Measurements from ENCODE around the gene CEP112.
A peak's percentile ranks its signal among the peaks of the same experiment; 100 is the strongest.

Gene CEP112

DNA sequence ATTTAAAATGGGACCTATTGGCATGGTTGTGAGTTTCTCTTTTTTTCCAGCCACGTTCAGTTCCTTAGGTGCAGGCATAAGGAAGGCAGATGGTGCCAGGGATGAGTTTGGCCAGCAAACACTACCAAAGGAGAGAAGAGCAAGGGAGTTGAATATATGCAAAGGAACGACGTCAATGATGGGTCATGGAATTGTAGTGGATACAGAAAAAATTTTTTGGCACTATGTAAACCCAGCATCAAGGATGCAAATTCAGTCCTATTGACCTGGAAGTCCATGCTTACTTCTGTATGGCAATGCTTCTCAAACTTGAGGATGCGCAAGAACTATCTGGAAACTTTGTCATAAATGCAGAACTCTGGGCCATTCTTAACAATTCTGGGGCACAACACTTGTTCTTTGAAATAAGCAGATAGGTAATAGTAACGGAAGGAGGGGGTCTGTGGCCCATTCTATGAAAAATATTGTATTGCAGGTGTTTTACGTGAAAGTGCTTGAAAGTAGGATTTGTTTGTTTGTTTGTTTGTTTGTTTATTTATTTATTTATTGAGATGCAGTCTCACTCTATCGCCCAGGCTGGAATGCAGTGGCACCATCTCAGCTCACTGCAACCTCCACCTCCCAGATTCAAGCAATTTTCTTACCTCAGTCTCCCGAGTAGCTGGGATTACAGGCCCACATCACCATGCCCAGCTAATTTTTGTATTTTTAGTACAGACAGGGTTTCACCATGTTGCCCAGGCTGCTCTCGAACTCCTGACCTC lies 19.3 kb upstream of the CEP112 start:
- CTCF ChIA-PET: interaction anchor here (4.1 kb wide), 1 partner anchor 10 kb away, joined by 35 read pairs; no protein-coding TSS in a partner anchor
- POLR2A ChIA-PET: no interaction called here
- TF ChIP-seq, protein P1, sequence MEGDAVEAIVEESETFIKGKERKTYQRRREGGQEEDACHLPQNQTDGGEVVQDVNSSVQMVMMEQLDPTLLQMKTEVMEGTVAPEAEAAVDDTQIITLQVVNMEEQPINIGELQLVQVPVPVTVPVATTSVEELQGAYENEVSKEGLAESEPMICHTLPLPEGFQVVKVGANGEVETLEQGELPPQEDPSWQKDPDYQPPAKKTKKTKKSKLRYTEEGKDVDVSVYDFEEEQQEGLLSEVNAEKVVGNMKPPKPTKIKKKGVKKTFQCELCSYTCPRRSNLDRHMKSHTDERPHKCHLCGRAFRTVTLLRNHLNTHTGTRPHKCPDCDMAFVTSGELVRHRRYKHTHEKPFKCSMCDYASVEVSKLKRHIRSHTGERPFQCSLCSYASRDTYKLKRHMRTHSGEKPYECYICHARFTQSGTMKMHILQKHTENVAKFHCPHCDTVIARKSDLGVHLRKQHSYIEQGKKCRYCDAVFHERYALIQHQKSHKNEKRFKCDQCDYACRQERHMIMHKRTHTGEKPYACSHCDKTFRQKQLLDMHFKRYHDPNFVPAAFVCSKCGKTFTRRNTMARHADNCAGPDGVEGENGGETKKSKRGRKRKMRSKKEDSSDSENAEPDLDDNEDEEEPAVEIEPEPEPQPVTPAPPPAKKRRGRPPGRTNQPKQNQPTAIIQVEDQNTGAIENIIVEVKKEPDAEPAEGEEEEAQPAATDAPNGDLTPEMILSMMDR (IDR thresholded peaks at IDR 0.05; ENCODE audit: insufficient read depth, low read length, missing control alignments): no peak
- H3K4me3 ChIP-seq (ENCODE audit: low read depth, low read length): no peak overlapping the region
- DNase-seq (ENCODE audit: low read depth, low spot score): no peak

DNA sequence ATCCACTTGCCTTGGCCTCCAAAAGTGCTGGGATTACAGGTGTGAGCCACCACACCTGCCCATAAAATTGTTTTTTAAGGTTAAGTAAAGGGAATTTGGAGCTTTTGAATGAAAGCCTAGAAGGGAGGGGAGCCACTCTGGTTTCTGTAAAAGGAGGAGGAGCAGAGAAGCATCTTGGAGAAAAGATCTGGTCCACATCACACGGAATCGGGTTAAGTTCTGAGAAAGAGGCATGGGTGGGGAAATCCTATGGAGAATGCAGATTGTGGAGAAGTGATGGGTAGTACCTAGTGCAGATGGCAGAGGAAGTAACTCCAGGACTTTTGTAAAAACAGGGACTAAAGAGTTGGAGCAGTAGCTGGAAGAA lies 18.3 kb upstream of the CEP112 start:
- POLR2A ChIA-PET: no interaction called here
- TF ChIP-seq, protein P1 (IDR thresholded peaks at IDR 0.05; ENCODE audit: insufficient read depth, low read length, missing control alignments): no peak
- DNase-seq (ENCODE audit: low read depth, low spot score): no peak
- CTCF ChIA-PET: no interaction called here
- no peak overlapping the region for H3K4me3 ChIP-seq (ENCODE audit: low read depth, low read length)

GRCh38 chr17:66207936-66208335 lies 16.0 kb upstream of the CEP112 start:
- TF ChIP-seq, protein P1 (IDR thresholded peaks at IDR 0.05; ENCODE audit: insufficient read depth, low read length, missing control alignments): no peak
- no peak overlapping the region for H3K4me3 ChIP-seq (ENCODE audit: low read depth, low read length)
- ChIA-PET POLR2A (no interaction called here), CTCF (interaction anchor here (1.6 kb wide), 1 partner anchor 8 kb away, joined by 6 read pairs; no protein-coding TSS in a partner anchor)
- DNase-seq (ENCODE audit: low read depth, low spot score): no peak

DNA sequence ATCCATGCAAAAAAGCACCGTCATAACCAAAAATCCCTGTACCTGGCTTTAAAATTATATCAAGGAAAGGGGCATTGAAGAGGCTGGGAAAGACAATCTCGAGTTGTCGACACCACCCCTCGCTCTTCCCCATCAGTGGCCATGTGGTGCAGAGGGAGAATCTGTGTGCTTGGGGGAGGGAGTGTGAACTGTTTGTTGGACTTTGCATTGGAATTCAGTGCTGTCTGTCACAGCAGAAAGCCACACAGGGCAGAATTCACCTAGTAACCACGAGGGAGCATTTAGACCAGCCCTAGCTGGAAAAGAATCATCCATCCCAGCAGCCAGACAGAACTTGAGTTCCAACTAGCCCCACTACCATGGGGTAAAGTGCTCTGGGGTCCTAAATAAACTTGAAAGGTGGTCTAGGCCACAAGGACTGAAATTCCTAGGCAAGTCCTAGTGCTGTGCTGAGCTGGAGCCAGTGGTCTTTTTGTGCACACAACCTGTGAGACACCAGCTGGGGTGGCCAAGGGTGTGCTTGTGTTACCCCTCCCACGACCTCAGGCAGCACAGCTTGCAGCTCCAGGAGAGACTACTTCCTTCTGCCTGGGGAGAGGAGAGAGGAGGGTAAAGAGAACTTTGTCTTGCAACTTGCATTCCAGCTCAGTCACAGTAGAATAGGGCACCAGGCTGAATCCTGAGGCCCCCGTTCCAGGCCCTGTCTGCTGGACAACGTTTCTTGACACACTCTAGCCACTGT lies 11.5 kb upstream of the CEP112 start:
- TF ChIP-seq, protein P1 (IDR thresholded peaks at IDR 0.05; ENCODE audit: insufficient read depth, low read length, missing control alignments): no peak
- CTCF ChIA-PET: interaction anchor here (0.8 kb wide), 1 partner anchor 483 kb away, joined by 4 read pairs; no protein-coding TSS in a partner anchor

GRCh38 chr17:66200685-66201092 lies 8.8 kb upstream of the CEP112 start:
- CTCF ChIA-PET: interaction anchor here (0.7 to 3.9 kb wide), 35 partner anchors 8 to 969 kb away, joined by 3 to 35 read pairs (median 3); no protein-coding TSS in a partner anchor
- POLR2A ChIA-PET: interaction anchor here (0.6 kb wide), 1 partner anchor 393 kb away, joined by 3 read pairs; no protein-coding TSS in a partner anchor
- DNase-seq (ENCODE audit: low read depth, low spot score): peak; percentile 14
- no peak overlapping the region for H3K4me3 ChIP-seq (ENCODE audit: low read depth, low read length)
- TF ChIP-seq, protein P1 (IDR thresholded peaks at IDR 0.05; ENCODE audit: insufficient read depth, low read length, missing control alignments): peak; percentile 54

More for the DNA sequence above, 11.5 kb upstream of the CEP112 start:
- no peak overlapping the region for H3K4me3 ChIP-seq (ENCODE audit: low read depth, low read length)
- POLR2A ChIA-PET: no interaction called here
- no peak for DNase-seq (ENCODE audit: low read depth, low spot score)

GRCh38 chr17:66198242-66198641 lies 6.3 kb upstream of the CEP112 start:
- CTCF ChIA-PET: interaction anchor here (0.9 to 1.4 kb wide), 5 partner anchors 11 to 904 kb away, joined by 3 to 5 read pairs (median 3); no protein-coding TSS in a partner anchor
- POLR2A ChIA-PET: interaction anchor here (0.5 kb wide), 1 partner anchor 341 kb away, joined by 3 read pairs; no protein-coding TSS in a partner anchor

More at GRCh38 chr17:66198242-66198641, 6.3 kb upstream of the CEP112 start:
- no peak for DNase-seq (ENCODE audit: low read depth, low spot score)
- H3K4me3 ChIP-seq (ENCODE audit: low read depth, low read length): no peak overlapping the region
- TF ChIP-seq, protein P1 (IDR thresholded peaks at IDR 0.05; ENCODE audit: insufficient read depth, low read length, missing control alignments): no peak
